H1 (cell line): ENCODE data around the gene FAM236B.
"Not testable (repeated sequence)": the region's sequence is repeated elsewhere in the genome, so short reads cannot be mapped to it uniquely, and the experiment has no call there.

Experiments
- CTCF ChIP-seq, 3 experiments: IDR thresholded peaks; 1 replicate in 2 of 3; 2 replicates in 1 of 3; pipeline versions ENCODE4 v1.5.1 to v1.6.1; 2011; ENCODE audit warnings: low read length in 3 of 3, mild to moderate bottlenecking in 3 of 3, inconsistent platforms in 2 of 3, low read depth in 1 of 3, moderate library complexity in 1 of 3; ENCODE audit not compliant: insufficient read depth in 1 of 3; ENCODE audit errors: control extremely low read depth in 1 of 3
- EGR1 ChIP-seq: IDR thresholded peaks from 2 replicates; pipeline ENCODE4 v1.6.1; 2011; ENCODE audit warnings: low read depth, low read length, borderline replicate concordance
- RFX5 ChIP-seq: IDR thresholded peaks from 2 replicates; pipeline ENCODE4 v1.6.1; 2011; ENCODE audit warnings: low read depth, low read length, improper control_type of control experiment, borderline replicate concordance
- SRF ChIP-seq: IDR thresholded peaks from 2 replicates; pipeline ENCODE4 v1.6.1; 2011; ENCODE audit warnings: mild to moderate bottlenecking, low read depth, low read length, moderate library complexity

- not testable (repeated sequence) for TF ChIP-seq EGR1; RFX5; SRF; CTCF (IDR thresholded peaks at IDR 0.05; ENCODE audit: control extremely low read depth in 1 of 3, insufficient read depth in 1 of 3, low read depth in 1 of 3, low read length in 3 of 3)
These were observed 7.9 kb upstream of the FAM236B start for GRCh38 chrX:72790390-72790789.
